CD14-positive monocyte (primary cell): ENCODE data around the gene MYB. TPM values are rescaled to one million over a fixed set of nuclear protein-coding genes. Genes with fewer than 3 reads are reported as not detected.

ENCODE experiments used
- DNase-seq, 3 donors: peaks; one replicate each; pipeline ENCODE4 v3.0.0-alpha.2; 2011 to 2022
- H2AFZ ChIP-seq: 2 replicates; pipeline ENCODE4 v1.6.0; 2012; ENCODE audit warnings: mild to moderate bottlenecking, low read depth, low read length, inconsistent platforms; ENCODE audit not compliant: insufficient read depth, poor library complexity, severe bottlenecking
- H3K27ac ChIP-seq, 2 donors: 1 replicate in 1 of 2; 2 replicates in 1 of 2; pipeline ENCODE4 v1.5.1; 2012 to 2013; ENCODE audit warnings: low read length in 2 of 2, control low read depth in 1 of 2, inconsistent platforms in 1 of 2, low read depth in 1 of 2, mild to moderate bottlenecking in 1 of 2
- H3K27me3 ChIP-seq, 2 donors: one replicate each; pipeline versions ENCODE4 v1.6.0 to v1.6.1; 2011 to 2013; ENCODE audit warnings: low read length in 2 of 2; ENCODE audit not compliant: control insufficient read depth in 2 of 2, insufficient read depth in 2 of 2
- H3K36me3 ChIP-seq, 2 donors: replicated peaks in 1 of 2; 1 replicate in 1 of 2; 2 replicates in 1 of 2; pipeline versions ENCODE4 v1.5.1 to v1.6.1; 2012 to 2013; ENCODE audit warnings: low read length in 2 of 2, control low read depth in 1 of 2, inconsistent platforms in 1 of 2, mild to moderate bottlenecking in 1 of 2; ENCODE audit not compliant: insufficient read depth in 2 of 2, control insufficient read depth in 1 of 2
- H3K4me1 ChIP-seq, 2 donors: 1 replicate in 1 of 2; 2 replicates in 1 of 2; pipeline versions ENCODE4 v1.5.1 to v1.6.1; 2012 to 2013; ENCODE audit warnings: low read length in 2 of 2, control low read depth in 1 of 2, inconsistent platforms in 1 of 2, mild to moderate bottlenecking in 1 of 2, moderate library complexity in 1 of 2; ENCODE audit not compliant: insufficient read depth in 2 of 2, control insufficient read depth in 1 of 2
- H3K4me2 ChIP-seq: replicated peaks from 2 replicates; pipeline ENCODE3; 2012; ENCODE audit warnings: low read length, moderate library complexity, mild to moderate bottlenecking; ENCODE audit not compliant: poor library complexity, severe bottlenecking; ENCODE audit errors: extremely low read depth
- H3K4me3 ChIP-seq, 3 experiments: fragments of 200-600 bp in 1 of 3; sonication (generic) in 1 of 3; replicated peaks in 1 of 3; 1 replicate in 2 of 3; 2 replicates in 1 of 3; pipeline ENCODE4 v1.5.1; 2011 to 2013; ENCODE audit warnings: low read length in 3 of 3, mild to moderate bottlenecking in 3 of 3, control low read depth in 2 of 3, low read depth in 2 of 3, inconsistent platforms in 1 of 3, moderate library complexity in 1 of 3
- H3K79me2 ChIP-seq: 2 replicates; pipeline ENCODE4 v1.6.0; 2012; ENCODE audit warnings: mild to moderate bottlenecking, control low read depth, inconsistent platforms, low read length, moderate library complexity; ENCODE audit not compliant: insufficient read depth
- H3K9ac ChIP-seq: 2 replicates; pipeline ENCODE4 v1.6.0; 2017; ENCODE audit warnings: low read length, mild to moderate bottlenecking; ENCODE audit not compliant: insufficient read depth, poor library complexity, severe bottlenecking
- H3K9me3 ChIP-seq, 2 donors: replicated peaks in 1 of 2; 1 replicate in 1 of 2; 2 replicates in 1 of 2; pipeline versions ENCODE4 v1.5.1 to v1.6.1; 2012 to 2013; ENCODE audit warnings: low read length in 2 of 2, control low read depth in 1 of 2; ENCODE audit not compliant: control insufficient read depth in 1 of 2, insufficient read depth in 1 of 2
- H4K20me1 ChIP-seq: 2 replicates; pipeline ENCODE4 v1.6.0; 2012; ENCODE audit warnings: mild to moderate bottlenecking, low read length, control low read depth, moderate library complexity; ENCODE audit not compliant: insufficient read depth
- H3K27ac Mint-ChIP-seq, 7 donors: one replicate each; pipeline ENCODE4 v1.8.0; 2020; ENCODE audit warnings: mild to moderate bottlenecking in 7 of 7, mixed read lengths in 7 of 7, moderate library complexity in 6 of 7, inconsistent platforms in 2 of 7
- H3K27me3 Mint-ChIP-seq, 3 donors: one replicate each; pipeline ENCODE4 v1.8.0; 2021 to 2022; ENCODE audit warnings: low read depth in 3 of 3, mild to moderate bottlenecking in 3 of 3, mixed read lengths in 3 of 3, moderate library complexity in 3 of 3, inconsistent platforms in 1 of 3
- H3K36me3 Mint-ChIP-seq, 2 donors: one replicate each; pipeline ENCODE4 v1.8.0; 2020; ENCODE audit warnings: mixed read lengths in 2 of 2, inconsistent platforms in 1 of 2, mild to moderate bottlenecking in 1 of 2
- H3K4me1 Mint-ChIP-seq: one replicate; pipeline ENCODE4 v1.8.0; 2020; ENCODE audit warnings: mild to moderate bottlenecking, mixed read lengths
- H3K4me3 Mint-ChIP-seq, 2 donors: one replicate each; pipeline ENCODE4 v1.8.0; 2020; ENCODE audit warnings: mild to moderate bottlenecking in 2 of 2, mixed read lengths in 2 of 2, moderate library complexity in 1 of 2
- H3K9me3 Mint-ChIP-seq, 7 donors: one replicate each; pipeline ENCODE4 v1.8.0; 2020 to 2022; ENCODE audit warnings: mixed read lengths in 7 of 7, mild to moderate bottlenecking in 6 of 7, moderate library complexity in 6 of 7, inconsistent platforms in 2 of 7
- WGBS: methylation state at CpG from one replicate; pipeline ENCODE4 v1.1.5; 2013; ENCODE audit warnings: missing lambda C conversion rate; ENCODE audit not compliant: insufficient coverage; 5-methylcytosine and 5-hydroxymethylcytosine counted together
- intact Hi-C, 2 donors: fragments of 100-400 bp; cut with micrococcal nuclease; formaldehyde crosslinking; loops; one replicate each; pipeline versions ENCODE4 v1.15.0 to v1.15.1; 2023
- polyA plus RNA-seq, 3 donors: library from polyadenylated mRNA; depleted of rRNA in 1 of 3; unstranded in 2 of 3; stranded (reverse) in 1 of 3; fragments of 300-500 nt in 2 of 3; fragments of >200 nt in 1 of 3; fragmentation: Illumina TruSeq in 2 of 3; gene quantifications; 1 replicate in 2 of 3; 2 replicates in 1 of 3; pipeline ENCODE4 v1.2.3, GENCODE V29; 2012 to 2021
- TF ChIP-seq, protein P1 (sequence below): fragments of 200-600 bp; IDR thresholded peaks from one replicate; pipeline ENCODE4 v1.8.0; 2022; ENCODE audit warnings: antibody characterized with exemption, mild to moderate bottlenecking

MYB gene
- polyA plus RNA-seq, 3 donors: 1.5 to 2.2 (median 1.7) TPM

GRCh38 chr6:135227349-135227748 lies 46.2 kb downstream of the MYB start:
- no peak for DNase-seq
- no peaks in the 10 kb centered on the region for H4K20me1 ChIP-seq

GRCh38 chr6:135227758-135228157 lies 46.6 kb downstream of the MYB start:
- H2AFZ ChIP-seq: no peak overlapping the region
- H3K27ac Mint-ChIP-seq: no peak overlapping the region
- H3K4me1 ChIP-seq: peaks cover 21 to 23% of the 10 kb centered on the region in 2 donors
- H3K4me2 ChIP-seq: no peak overlapping the region
- peaks cover 0 to under 1% of the 10 kb centered on the region in 2 donors for H3K36me3 ChIP-seq
- no peak overlapping the region for H3K4me3 ChIP-seq
- no peak overlapping the region for H3K9ac ChIP-seq
- intact Hi-C loops: loop anchor here in 1 of 2 donors (10.0 kb wide), 1 partner anchor 67 kb away; no protein-coding TSS in a partner anchor
- H3K9me3 ChIP-seq: no peaks in the 10 kb centered on the region
- H4K20me1 ChIP-seq: no peaks in the 10 kb centered on the region
- no peak overlapping the region for H3K27ac ChIP-seq
- peaks cover 2 to 14% of the 10 kb centered on the region in 2 donors for H3K36me3 Mint-ChIP-seq
- TF ChIP-seq, protein P1, sequence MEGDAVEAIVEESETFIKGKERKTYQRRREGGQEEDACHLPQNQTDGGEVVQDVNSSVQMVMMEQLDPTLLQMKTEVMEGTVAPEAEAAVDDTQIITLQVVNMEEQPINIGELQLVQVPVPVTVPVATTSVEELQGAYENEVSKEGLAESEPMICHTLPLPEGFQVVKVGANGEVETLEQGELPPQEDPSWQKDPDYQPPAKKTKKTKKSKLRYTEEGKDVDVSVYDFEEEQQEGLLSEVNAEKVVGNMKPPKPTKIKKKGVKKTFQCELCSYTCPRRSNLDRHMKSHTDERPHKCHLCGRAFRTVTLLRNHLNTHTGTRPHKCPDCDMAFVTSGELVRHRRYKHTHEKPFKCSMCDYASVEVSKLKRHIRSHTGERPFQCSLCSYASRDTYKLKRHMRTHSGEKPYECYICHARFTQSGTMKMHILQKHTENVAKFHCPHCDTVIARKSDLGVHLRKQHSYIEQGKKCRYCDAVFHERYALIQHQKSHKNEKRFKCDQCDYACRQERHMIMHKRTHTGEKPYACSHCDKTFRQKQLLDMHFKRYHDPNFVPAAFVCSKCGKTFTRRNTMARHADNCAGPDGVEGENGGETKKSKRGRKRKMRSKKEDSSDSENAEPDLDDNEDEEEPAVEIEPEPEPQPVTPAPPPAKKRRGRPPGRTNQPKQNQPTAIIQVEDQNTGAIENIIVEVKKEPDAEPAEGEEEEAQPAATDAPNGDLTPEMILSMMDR: no peak
- H3K27me3 ChIP-seq: no peaks in the 10 kb centered on the region
- peaks cover 43% of the 10 kb centered on the region for H3K4me1 Mint-ChIP-seq
- H3K9me3 Mint-ChIP-seq: no peaks in the 10 kb centered on the region
- H3K27me3 Mint-ChIP-seq: peaks cover 0 to 1% (median 1%) of the 10 kb centered on the region in 3 donors
- WGBS: 100% methylated on average over 2 of the region's 4 CpGs
- no peak overlapping the region for H3K4me3 Mint-ChIP-seq
- no peak for DNase-seq
- no peaks in the 10 kb centered on the region for H3K79me2 ChIP-seq

More at GRCh38 chr6:135227349-135227748, 46.2 kb downstream of the MYB start:
- no peaks in the 10 kb centered on the region for H3K9me3 ChIP-seq
- H3K27ac ChIP-seq: no peak overlapping the region
- TF ChIP-seq, protein P1: no peak
- peaks cover 43% of the 10 kb centered on the region for H3K4me1 Mint-ChIP-seq
- peaks cover 0 to 4% of the 10 kb centered on the region in 2 donors for H3K36me3 ChIP-seq
- H3K27me3 Mint-ChIP-seq: peaks cover 0 to 1% (median 1%) of the 10 kb centered on the region in 3 donors
- H3K27me3 ChIP-seq: no peaks in the 10 kb centered on the region
- intact Hi-C loops: loop anchor here in 1 of 2 donors (10.0 kb wide), 1 partner anchor 67 kb away; no protein-coding TSS in a partner anchor
- no peak overlapping the region for H2AFZ ChIP-seq
- H3K79me2 ChIP-seq: no peaks in the 10 kb centered on the region
- H3K4me2 ChIP-seq: no peak overlapping the region
- no CpG with 5 or more reads among the region's 2 CpGs for WGBS
- H3K4me3 ChIP-seq: no peak overlapping the region
- peaks cover 21 to 23% of the 10 kb centered on the region in 2 donors for H3K4me1 ChIP-seq
- H3K9me3 Mint-ChIP-seq: no peaks in the 10 kb centered on the region
- no peak overlapping the region for H3K9ac ChIP-seq
- H3K4me3 Mint-ChIP-seq: no peak overlapping the region
- H3K36me3 Mint-ChIP-seq: peaks cover 5 to 17% of the 10 kb centered on the region in 2 donors
- peak overlapping the region in 1 of 7 donors; percentile 85 for H3K27ac Mint-ChIP-seq
